C4-2B (cell line): ENCODE measurements around the gene NKPD1.

Source experiments
- H3K27ac ChIP-seq: fragments of 450-650 bp; 2 replicates; pipeline ENCODE4 v1.5.1; 2017
- CTCF ChIP-seq: fragments of 450-650 bp; conservative IDR thresholded peaks from 2 replicates; pipeline ENCODE4 v1.5.1; 2017; ENCODE audit warnings: mild to moderate bottlenecking
- ZFX ChIP-seq: fragments of 450-650 bp; IDR thresholded peaks from 2 replicates; pipeline ENCODE4 v1.6.1; 2017

Gene NKPD1

GRCh38 chr19:45151821-45152503 is 8.8 kb downstream of the NKPD1 start:
- TF ChIP-seq CTCF (no peak), ZFX (no peak)
- H3K27ac ChIP-seq, result no peak overlapping the region

GRCh38 chr19:45151320-45151719 is 9.5 kb downstream of the NKPD1 start:
- H3K27ac ChIP-seq, result no peak overlapping the region
- TF ChIP-seq CTCF (no peak), ZFX (no peak)

GRCh38 chr19:45150751-45151281 is 10.0 kb downstream of the NKPD1 start:
- no peak overlapping the region for H3K27ac ChIP-seq

GRCh38 chr19:45150180-45150579 is 10.6 kb downstream of the NKPD1 start:
- no peak overlapping the region for H3K27ac ChIP-seq
- TF ChIP-seq ZFX, result no peak
- no peak for TF ChIP-seq CTCF

More at GRCh38 chr19:45150751-45151281, 10.0 kb downstream of the NKPD1 start:
- TF ChIP-seq CTCF (no peak), ZFX (no peak)

- no peak for TF ChIP-seq CTCF
- TF ChIP-seq ZFX, result no peak
- no peak overlapping the region for H3K27ac ChIP-seq
Observed at GRCh38 chr19:45149129-45149528, 11.7 kb downstream of the NKPD1 start.

GRCh38 chr19:45147835-45148676 is 12.7 kb downstream of the NKPD1 start:
- no peak overlapping the region for H3K27ac ChIP-seq
- TF ChIP-seq ZFX (no peak), CTCF (no peak)

- no peak overlapping the region for H3K27ac ChIP-seq
- TF ChIP-seq CTCF (no peak), ZFX (no peak)
Observed at GRCh38 chr19:45146741-45147205, 14.0 kb downstream of the NKPD1 start.
